ENCODE results near the gene PCNX2.
"Not testable (repeated sequence)": the region's sequence is repeated elsewhere in the genome, so short reads cannot be mapped to it uniquely, and the experiment has no call there.

DNA sequence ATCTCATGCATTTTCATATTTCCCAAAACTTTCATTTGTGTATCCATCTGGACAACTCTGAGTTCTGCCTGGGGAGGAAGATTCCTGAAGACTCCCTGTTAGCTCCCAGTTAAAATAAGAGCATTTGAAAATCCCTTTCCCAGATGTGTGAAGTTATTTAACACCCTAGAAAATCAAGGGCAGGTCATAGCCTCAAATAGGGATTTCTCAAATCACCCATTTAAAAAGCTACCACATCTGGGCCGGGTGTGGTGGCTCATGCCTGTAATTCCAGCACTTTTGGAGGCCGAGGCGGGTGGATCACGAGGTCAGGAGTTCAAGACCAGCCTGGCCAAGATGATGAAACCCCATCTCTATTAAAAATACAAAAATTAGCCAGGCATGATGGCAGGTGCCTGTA is 214.7 kb downstream of the PCNX2 start:
- not testable (repeated sequence) for TF ChIP-seq CTCF (optimal IDR thresholded peaks at IDR 0.05 in 1 of 3, IDR thresholded peaks at IDR 0.05 in 1 of 3, conservative IDR thresholded peaks at IDR 0.05 in 1 of 3; ENCODE audit: extremely low read depth in 1 of 3, insufficient read depth in 2 of 3, low read length in 3 of 3); EZH2 (IDR thresholded peaks at IDR 0.05; ENCODE audit: low read length)
